Gastroesophageal sphincter (tissue), 3 donors: ENCODE results near the gene PTK6.

Experiments used
- EP300 ChIP-seq: sonication (generic); formaldehyde crosslinking; IDR thresholded peaks from one replicate; pipeline ENCODE4 v1.6.1; 2017; ENCODE audit warnings: antibody characterized with exemption, mild to moderate bottlenecking
- POLR2A ChIP-seq, 2 donors: fragments of 450-650 bp; IDR thresholded peaks; one replicate each; pipeline ENCODE4 v1.6.1; 2017; ENCODE audit warnings: antibody characterized with exemption in 2 of 2, mild to moderate bottlenecking in 2 of 2, moderate library complexity in 1 of 2
- POLR2AphosphoS5 ChIP-seq: sonication (generic); formaldehyde crosslinking; IDR thresholded peaks from one replicate; pipeline ENCODE4 v1.6.1; 2017; ENCODE audit warnings: antibody characterized with exemption
- TF ChIP-seq, protein P1 (sequence below), 4 experiments: fragments of 200-600 bp in 2 of 4; fragments of 450-650 bp in 2 of 4; sonication (generic) in 1 of 4; IDR thresholded peaks; one replicate each; pipeline ENCODE4 v1.5.1; 2017 to 2019; ENCODE audit warnings: antibody characterized with exemption in 4 of 4, mild to moderate bottlenecking in 2 of 4, moderate library complexity in 2 of 4

DNA sequence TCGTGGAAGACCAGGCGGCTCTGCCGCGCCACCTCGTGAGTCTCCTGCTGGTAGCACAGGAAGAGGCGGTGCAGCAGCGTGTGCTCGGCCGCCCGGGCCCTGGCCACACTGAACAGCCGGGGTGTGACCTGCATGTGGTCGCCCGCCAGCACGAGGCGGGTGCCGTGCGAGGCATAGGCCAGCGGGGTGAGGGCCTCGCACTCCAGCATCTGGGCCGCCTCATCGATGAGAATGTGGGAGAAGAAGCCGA lies 29.9 kb upstream of the PTK6 start:
- TF ChIP-seq, protein P1, sequence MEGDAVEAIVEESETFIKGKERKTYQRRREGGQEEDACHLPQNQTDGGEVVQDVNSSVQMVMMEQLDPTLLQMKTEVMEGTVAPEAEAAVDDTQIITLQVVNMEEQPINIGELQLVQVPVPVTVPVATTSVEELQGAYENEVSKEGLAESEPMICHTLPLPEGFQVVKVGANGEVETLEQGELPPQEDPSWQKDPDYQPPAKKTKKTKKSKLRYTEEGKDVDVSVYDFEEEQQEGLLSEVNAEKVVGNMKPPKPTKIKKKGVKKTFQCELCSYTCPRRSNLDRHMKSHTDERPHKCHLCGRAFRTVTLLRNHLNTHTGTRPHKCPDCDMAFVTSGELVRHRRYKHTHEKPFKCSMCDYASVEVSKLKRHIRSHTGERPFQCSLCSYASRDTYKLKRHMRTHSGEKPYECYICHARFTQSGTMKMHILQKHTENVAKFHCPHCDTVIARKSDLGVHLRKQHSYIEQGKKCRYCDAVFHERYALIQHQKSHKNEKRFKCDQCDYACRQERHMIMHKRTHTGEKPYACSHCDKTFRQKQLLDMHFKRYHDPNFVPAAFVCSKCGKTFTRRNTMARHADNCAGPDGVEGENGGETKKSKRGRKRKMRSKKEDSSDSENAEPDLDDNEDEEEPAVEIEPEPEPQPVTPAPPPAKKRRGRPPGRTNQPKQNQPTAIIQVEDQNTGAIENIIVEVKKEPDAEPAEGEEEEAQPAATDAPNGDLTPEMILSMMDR (IDR thresholded peaks at IDR 0.05) = no peak
- TF ChIP-seq POLR2A (IDR thresholded peaks at IDR 0.05) (no peak), POLR2AphosphoS5 (no peak), EP300 (no peak)
